GM18502 (cell line): ENCODE measurements around the gene SOAT2.

Experiments used
- ATAC-seq: cut with Tn5 transposase; IDR thresholded peaks from one replicate; pipeline ENCODE4 v1.9.1; 2021; ENCODE audit warnings: mild to moderate bottlenecking; ENCODE audit not compliant: unreplicated experiment, poor library complexity

The SOAT2 gene

DNA sequence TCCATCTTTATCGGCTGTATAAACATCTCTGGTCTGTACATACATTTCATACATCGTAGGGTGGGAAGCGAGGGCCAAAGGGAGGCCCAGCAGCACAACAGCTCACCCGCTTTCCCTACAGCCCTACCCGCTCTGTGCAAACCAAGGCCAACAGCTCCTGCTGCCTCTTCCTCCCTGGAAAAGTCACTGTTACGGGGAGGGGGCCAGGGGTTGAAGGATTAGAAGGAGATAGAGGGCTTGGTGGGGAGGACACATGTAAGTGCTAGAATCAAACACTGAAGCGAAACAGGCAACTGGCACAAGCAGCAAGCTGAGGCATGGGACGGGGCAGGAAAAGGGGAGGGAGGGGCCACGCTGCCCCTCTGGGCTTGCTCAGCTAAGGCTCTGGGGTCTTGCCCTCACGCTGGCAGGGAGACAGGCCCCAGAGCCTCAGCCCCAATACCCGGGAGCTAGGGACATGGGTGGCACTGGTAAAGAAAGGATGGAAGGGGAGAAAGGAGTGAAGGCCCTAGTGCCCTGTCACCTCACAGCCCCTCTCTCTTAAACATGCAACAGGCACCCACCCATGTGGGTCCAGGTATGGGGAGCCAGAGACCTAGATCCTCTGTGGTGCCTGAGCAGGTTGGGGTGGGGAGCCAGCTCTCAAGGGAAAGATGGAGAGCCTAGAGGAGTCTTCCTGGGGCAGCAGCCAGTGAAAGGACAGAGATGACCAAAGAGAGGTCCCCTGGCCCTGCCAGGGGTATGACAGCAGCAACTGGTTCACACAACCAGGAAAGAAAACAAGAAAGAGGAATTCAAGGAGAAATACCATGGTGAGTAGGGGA is 38.5 kb upstream of the SOAT2 start:
- no peak for ATAC-seq

DNA sequence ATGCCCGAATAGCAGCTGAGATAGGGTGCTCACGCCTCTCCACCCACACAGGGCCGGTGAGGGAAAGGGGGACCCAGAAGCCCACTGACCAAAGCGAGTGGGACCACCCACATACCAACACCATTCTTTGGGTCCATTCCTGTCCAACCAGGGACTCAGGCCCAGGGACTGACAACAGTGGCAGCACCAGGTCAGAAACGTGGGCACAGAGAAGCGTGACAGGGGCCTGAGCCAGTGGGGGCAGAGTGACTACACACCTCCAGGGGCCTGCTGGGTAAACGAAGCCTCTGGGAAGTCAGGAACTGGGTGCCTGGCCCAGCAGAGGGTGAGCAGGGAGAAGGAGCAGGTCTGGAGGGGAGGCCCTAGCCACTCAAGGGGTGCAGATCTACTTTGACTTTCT is 37.8 kb upstream of the SOAT2 start:
- ATAC-seq, result no peak

DNA sequence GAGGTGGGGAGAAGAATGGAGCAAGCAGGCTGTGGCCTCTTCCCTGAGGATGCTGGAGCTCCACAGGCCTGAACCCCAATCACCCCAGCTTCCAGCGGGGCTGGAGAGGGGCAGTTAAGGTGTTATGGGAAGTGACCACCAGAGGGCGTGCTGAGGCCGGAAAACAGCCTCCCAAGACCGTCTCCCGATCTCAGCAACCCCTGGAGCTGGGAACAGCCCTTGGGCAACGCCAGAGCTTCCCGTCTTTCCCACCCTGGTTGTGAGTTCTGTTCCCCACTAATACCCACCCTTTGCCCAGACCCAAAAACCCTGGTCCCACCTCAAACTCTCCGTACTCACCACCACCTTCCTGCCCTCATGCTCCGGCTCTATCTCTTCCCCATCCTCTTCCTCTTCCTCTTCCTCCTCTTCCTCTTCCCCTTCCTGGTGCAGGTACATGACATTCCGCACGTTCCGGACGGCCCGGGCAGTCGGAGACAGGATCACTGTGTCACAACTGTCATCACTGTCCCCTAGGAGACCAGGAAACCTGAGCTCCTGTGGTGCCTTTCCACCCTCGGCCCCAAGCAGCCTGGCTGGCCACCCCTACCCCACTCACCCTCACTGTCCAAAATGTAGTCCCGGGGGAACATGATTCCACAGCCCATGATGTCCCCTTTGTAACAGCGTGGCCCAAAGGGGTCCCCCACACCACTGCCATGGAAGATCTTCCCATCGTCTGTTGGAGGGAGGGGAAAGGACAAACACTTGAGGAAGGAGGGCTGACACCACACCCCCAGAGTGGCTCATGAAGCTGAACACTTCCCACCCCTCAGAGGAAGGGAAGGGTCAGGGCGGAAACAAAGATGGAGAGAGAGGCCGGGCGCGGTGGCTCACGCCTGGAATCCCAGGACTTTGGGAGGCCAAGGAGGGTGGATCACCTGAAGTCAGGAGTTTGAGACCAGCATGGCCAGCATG is 37.0 kb upstream of the SOAT2 start:
- no peak for ATAC-seq

DNA sequence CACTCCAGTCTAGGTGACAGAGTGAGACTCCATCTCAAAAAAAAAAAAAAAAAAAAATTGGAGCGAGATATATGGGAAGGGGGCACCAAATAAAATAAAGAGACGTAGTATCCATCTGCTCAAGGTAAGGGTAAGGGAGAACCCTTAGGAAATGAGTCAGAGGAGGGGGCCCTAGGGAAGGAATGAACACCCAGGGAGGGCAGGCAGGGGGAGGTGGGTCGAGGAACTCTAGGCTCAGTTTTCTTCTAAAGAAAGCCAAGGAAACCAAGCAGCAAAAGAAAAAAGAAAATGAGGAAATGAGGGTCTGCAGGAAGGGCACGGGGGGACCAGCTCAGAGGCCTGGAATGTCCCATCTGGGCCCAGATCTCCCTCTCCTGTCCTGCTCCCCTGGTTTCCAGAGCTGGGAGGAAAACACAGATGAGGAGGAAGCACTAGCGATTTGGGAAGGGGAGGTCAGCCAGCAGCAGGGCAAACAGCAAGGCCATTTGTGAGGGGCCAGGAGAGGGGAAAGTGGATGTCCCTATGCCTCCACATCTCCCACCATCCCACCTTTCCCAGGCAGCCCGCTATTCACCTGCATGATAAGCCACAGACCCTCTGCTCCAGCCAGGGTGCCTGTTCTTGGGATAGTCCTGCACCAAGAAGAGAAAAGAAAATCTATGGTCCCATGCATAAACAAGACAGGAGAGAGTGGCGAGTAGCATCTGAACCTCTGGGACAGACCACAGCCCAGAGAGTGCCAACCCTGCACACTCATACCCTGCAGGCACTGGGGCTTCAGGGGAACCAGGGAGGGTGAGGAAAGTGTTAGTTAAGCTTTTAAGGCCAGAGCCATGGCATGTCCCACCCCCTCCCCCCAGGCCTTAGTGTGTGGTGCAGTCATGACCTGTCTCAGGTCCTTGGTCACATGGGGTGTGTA is 36.0 kb upstream of the SOAT2 start:
- no peak for ATAC-seq

DNA sequence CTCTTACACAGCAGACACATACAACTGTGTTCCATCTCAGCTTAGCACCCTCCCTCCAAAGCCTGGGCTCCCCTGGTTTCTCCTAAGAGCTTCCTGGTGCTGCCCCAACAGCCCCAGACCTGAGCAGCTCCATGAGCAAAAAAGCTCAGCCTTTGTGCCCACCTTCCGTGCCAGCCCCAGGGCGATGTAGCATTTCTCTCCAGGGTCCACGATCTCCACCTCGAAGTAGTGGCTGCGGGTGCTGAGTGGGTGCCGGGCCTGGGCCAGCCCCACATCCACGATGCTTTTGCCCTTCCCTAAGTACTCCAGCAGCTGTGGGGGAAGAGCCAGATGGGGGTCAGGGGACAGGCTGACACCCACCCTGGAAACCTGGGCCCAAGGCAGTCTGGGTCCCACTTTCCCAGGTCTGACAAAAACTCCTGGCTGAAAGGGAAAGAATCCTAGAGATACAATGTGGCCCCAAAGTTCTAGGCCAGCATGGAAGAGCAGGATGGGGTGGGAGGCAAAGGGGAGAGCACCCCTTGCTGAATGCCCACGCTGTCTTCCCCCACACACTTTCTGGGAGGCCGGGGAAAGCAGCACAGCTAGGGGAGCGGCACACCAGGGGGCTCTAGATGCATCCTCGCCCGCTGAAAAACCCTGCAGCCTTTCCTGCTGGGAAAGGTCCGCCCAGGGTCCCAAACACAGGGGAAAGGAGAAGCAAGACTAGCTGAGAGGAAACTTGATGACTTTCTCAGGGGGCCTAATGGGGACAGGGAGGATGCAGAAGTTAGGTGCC is 35.1 kb upstream of the SOAT2 start:
- ATAC-seq, result no peak

DNA sequence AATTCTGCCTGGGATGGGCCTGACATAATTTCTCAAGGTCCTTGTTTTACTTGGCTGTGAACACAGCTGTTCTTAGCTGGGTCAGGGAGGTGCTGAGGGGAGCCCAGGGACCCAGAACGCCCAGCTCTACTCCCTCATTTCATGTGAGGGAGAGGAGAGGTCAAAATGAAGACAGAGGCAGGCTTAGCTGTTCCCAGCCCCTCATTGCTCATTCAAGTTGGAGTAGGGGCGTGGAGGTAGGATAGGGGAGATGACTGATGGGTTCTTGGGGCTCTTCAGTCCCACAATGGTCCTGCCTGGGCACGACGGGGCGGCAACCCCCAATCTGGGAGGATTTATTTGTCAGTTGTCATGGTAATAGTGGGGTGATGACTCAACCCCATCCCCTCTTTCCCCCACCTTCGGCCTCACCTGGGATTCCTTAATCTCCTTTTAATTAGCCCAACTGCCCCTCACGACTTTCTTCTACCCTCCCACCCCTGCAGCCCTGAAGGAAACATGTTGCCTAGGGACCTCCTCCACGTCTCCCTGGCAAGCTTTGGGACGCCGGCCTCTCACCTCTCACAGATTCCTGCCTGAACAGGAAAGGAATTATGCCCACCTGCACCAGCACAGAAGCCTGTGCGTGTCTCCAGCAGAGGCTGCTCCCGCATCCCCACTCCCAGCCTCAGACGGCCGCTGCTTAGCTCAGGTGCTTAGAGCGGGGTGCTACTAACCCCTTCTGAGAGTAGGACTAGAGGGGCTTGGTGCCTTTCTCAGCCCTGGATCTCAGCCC is 34.3 kb upstream of the SOAT2 start:
- ATAC-seq, result no peak

- no peak for ATAC-seq
Measured at GRCh38 chr12:53069621-53070410, 33.5 kb upstream of the SOAT2 start.

GRCh38 chr12:53070877-53071492 is 32.3 kb upstream of the SOAT2 start:
- no peak for ATAC-seq

GRCh38 chr12:53071591-53072551 is 31.4 kb upstream of the SOAT2 start:
- ATAC-seq, result no peak

DNA sequence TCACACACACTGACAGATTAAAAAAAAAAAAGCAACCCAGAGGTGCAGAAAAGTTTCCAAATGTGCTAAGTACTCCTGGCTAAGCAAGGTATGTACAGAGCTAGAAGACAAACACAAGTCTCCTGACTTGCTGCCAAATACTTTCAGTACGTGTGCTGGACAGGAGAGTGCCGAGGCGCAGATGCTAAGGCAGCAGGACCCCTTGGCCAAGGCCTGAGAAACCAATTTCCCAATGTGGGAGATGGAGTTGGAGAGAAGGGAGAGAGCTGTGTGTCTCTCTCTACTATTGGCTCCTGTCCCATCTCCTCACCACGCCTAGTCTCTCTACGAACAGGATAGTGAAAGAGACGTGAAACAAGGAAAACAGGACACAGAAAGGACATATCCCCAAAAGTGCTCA is 29.4 kb upstream of the SOAT2 start:
- no peak for ATAC-seq

- ATAC-seq, result no peak
Measured at GRCh38 chr12:53074283-53074998, 28.8 kb upstream of the SOAT2 start.

DNA sequence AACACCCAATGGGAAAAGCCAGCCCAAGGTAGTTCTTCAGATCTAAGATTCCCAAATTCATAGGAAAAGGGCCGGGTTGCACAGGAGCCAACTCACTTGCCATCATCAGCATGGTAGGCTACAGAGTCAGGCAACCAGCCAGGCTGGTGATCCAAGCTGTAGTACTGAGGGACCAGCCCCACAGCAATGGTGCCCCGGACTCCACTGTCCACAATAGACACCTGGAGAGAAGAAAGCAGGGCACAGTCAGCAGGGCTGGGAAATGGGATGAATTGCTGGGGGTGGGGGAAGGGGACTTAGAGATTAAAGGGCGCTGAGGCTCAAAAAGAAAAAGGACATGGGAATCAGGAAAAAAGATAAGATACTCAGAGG is 28.3 kb upstream of the SOAT2 start:
- ATAC-seq, result no peak

GRCh38 chr12:53076461-53076860 is 26.8 kb upstream of the SOAT2 start:
- ATAC-seq, result no peak

DNA sequence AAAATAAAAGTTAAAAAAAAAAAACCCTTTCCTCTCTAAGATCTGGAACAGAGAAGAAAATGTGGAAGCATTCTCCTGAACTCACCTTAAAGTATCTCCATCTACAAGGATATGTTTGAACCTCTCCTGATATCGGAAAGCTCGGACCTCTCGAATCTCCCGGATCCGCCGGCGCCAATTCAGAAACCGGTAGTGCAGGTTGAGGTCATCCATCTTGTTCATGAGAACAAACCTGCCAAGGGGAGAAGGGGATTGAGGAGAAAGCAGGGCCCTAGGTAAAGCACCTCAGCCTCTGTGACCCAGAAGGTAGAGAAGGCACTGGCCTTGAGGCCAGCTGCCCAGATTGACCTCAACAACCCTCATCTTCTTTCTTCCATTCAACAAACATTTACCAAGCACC is 26.3 kb upstream of the SOAT2 start:
- ATAC-seq, result no peak

GRCh38 chr12:53078425-53079225 is 24.7 kb upstream of the SOAT2 start:
- peak; percentile 25 for ATAC-seq
